ENCODE data around the gene ZDHHC9. TPM values are rescaled to one million over a fixed set of nuclear protein-coding genes. Genes with fewer than 3 reads are reported as not detected.

The ZDHHC9 gene
- polyA plus RNA-seq, 1 of the 3 experiments (the other 2 are of a cell fraction): 8.1 TPM

DNA sequence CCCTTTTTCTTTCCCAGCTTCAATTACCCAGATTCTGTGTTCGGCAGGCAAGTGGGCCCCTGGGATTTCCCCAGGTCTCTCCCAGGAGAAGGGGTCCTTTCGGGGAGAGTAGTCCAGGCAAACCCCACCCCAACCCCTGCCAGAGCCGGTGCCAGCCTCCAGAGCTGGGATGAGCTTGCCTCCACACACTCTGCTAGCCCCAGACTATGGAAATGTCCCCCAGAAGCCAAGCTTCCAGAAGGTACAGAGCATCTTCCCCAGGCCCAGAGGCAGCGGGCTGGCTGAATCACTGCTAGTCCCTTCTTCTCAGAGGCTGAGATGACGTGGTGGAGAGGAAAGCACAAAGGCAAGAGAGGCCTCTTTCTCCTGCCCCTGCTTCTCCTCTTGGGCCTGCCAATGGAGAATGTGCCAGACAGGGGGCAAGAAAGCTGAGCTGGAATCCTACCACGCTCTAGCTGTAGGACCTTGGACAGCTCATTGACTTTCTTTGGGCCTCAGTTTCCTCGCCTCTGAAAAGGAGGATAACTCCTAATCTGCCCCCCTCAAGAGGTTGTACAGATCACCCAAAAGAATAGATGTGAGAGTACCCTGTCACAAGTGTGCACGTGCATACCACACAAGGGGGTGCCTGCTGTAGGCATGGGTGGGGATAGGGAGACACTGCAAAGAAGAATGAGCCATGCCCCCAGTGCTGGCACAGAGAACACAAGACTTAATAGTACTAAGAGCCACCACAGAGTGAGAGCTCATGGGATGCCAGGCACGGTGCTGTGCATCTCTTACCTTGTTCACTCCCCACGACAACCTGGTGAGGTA lies 61.8 kb downstream of the ZDHHC9 start:
- Histone ChIP-seq H3K4me2 (no peak overlapping the region), H3K4me1 (ENCODE audit: control insufficient read depth in 1 of 2, insufficient read depth in 2 of 2, low read depth in 1 of 2, low read length in 1 of 2) (no peaks in the 10 kb centered on the region; a peak in 1 of 4 replicates), H3K9ac (no peak overlapping the region), H3K27ac (ENCODE audit: low read depth in 2 of 2, low read length in 1 of 2) (no peak overlapping the region), H3K4me3 (ENCODE audit: low read depth in 2 of 2, low read length in 1 of 2) (no peak overlapping the region), H3K27me3 (ENCODE audit: insufficient read depth) (peaks cover 15% of the 10 kb centered on the region; the same call in 1 of the 2 replicates), H3K36me3 (replicated peaks in 1 of 2; ENCODE audit: control insufficient read depth in 1 of 2, insufficient read depth in 2 of 2, low read length in 1 of 2) (no peaks in the 10 kb centered on the region), H3K9me3 (no peaks in the 10 kb centered on the region), H2AFZ (ENCODE audit: low read depth) (no peak overlapping the region), H3F3A (replicated peaks; ENCODE audit: insufficient read depth) (no peaks in the 10 kb centered on the region), H3K9me2 (no peaks in the 10 kb centered on the region), H3K79me2 (ENCODE audit: insufficient read depth) (no peaks in the 10 kb centered on the region), H4K20me1 (ENCODE audit: insufficient read depth) (no peaks in the 10 kb centered on the region)
- TF ChIP-seq REST (IDR thresholded peaks at IDR 0.05; ENCODE audit: low read depth, low read length) (peak; percentile 77; the same call in 1 of the 2 replicates), RXRA (IDR thresholded peaks at IDR 0.05; ENCODE audit: borderline replicate concordance, low read depth) (no peak)
- POLR2A ChIA-PET: no interaction called here
- CTCF ChIA-PET: interaction anchor here (0.6 to 1.4 kb wide), 3 partner anchors 35 to 144 kb away, joined by 3 read pairs; no protein-coding TSS in a partner anchor
- WGBS (ENCODE audit: low lambda C conversion rate): 20% methylated on average over 9 of the region's 10 CpGs
- no peak for DNase-seq

- WGBS (ENCODE audit: low lambda C conversion rate): 23% methylated on average over 6 of the region's 8 CpGs
- H3K79me2 ChIP-seq (ENCODE audit: insufficient read depth): no peaks in the 10 kb centered on the region
- no peaks in the 10 kb centered on the region for H3F3A ChIP-seq (replicated peaks; ENCODE audit: insufficient read depth)
- no peaks in the 10 kb centered on the region for H3K36me3 ChIP-seq (replicated peaks in 1 of 2; ENCODE audit: control insufficient read depth in 1 of 2, insufficient read depth in 2 of 2, low read length in 1 of 2)
- H3K9me2 ChIP-seq: no peaks in the 10 kb centered on the region
- H3K4me2 ChIP-seq: no peak overlapping the region
- no peak overlapping the region for H2AFZ ChIP-seq (ENCODE audit: low read depth)
- peaks cover 20% of the 10 kb centered on the region; the same call in 1 of the 2 replicates for H3K27me3 ChIP-seq (ENCODE audit: insufficient read depth)
- H4K20me1 ChIP-seq (ENCODE audit: insufficient read depth): no peaks in the 10 kb centered on the region
- ChIA-PET CTCF (interaction anchor here (0.6 kb wide), 1 partner anchor 144 kb away, joined by 3 read pairs; no protein-coding TSS in a partner anchor), POLR2A (no interaction called here)
- H3K4me3 ChIP-seq (ENCODE audit: low read depth in 2 of 2, low read length in 1 of 2): no peak overlapping the region
- H3K27ac ChIP-seq (ENCODE audit: low read depth in 2 of 2, low read length in 1 of 2): no peak overlapping the region
- H3K9me3 ChIP-seq: no peaks in the 10 kb centered on the region
- no peak for DNase-seq
- no peak overlapping the region for H3K9ac ChIP-seq
- no peaks in the 10 kb centered on the region; a peak in 1 of 4 replicates for H3K4me1 ChIP-seq (ENCODE audit: control insufficient read depth in 1 of 2, insufficient read depth in 2 of 2, low read depth in 1 of 2, low read length in 1 of 2)
- TF ChIP-seq EP300 (IDR thresholded peaks at IDR 0.05; ENCODE audit: borderline replicate concordance in 1 of 2, low read depth in 1 of 2, low read length in 1 of 2) (no peak), TAF1 (IDR thresholded peaks at IDR 0.05; ENCODE audit: borderline replicate concordance, low read depth, low read length) (no peak), GABPA (IDR thresholded peaks at IDR 0.05; ENCODE audit: low read depth) (no peak), ELF1 (IDR thresholded peaks at IDR 0.05) (no peak), MEF2A (IDR thresholded peaks at IDR 0.05; ENCODE audit: borderline replicate concordance, low read depth) (no peak), JUND (IDR thresholded peaks at IDR 0.05) (no peak), REST (IDR thresholded peaks at IDR 0.05; ENCODE audit: low read depth, low read length) (no peak), POLR2AphosphoS5 (IDR thresholded peaks at IDR 0.05; ENCODE audit: low read depth, low read length) (no peak), ZBTB33 (IDR thresholded peaks at IDR 0.05; ENCODE audit: borderline replicate concordance, low read depth) (no peak), SMC3 (IDR thresholded peaks at IDR 0.05; ENCODE audit: low read depth, low read length) (no peak), YY1 (IDR thresholded peaks at IDR 0.05; ENCODE audit: low read depth) (no peak), TEAD4 (IDR thresholded peaks at IDR 0.05; ENCODE audit: borderline replicate concordance, insufficient read depth) (no peak), RCOR1 (IDR thresholded peaks at IDR 0.05; ENCODE audit: low read length) (no peak)
- TF ChIP-seq, protein P1, sequence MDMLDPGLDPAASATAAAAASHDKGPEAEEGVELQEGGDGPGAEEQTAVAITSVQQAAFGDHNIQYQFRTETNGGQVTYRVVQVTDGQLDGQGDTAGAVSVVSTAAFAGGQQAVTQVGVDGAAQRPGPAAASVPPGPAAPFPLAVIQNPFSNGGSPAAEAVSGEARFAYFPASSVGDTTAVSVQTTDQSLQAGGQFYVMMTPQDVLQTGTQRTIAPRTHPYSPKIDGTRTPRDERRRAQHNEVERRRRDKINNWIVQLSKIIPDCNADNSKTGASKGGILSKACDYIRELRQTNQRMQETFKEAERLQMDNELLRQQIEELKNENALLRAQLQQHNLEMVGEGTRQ (IDR thresholded peaks at IDR 0.05; ENCODE audit: borderline replicate concordance, low read depth, low read length): no peak
These were observed 62.5 kb downstream of the ZDHHC9 start for GRCh38 chrX:129781134-129781672.
